ENCODE data around the gene FAM217A.

- TF ChIP-seq, protein P1, sequence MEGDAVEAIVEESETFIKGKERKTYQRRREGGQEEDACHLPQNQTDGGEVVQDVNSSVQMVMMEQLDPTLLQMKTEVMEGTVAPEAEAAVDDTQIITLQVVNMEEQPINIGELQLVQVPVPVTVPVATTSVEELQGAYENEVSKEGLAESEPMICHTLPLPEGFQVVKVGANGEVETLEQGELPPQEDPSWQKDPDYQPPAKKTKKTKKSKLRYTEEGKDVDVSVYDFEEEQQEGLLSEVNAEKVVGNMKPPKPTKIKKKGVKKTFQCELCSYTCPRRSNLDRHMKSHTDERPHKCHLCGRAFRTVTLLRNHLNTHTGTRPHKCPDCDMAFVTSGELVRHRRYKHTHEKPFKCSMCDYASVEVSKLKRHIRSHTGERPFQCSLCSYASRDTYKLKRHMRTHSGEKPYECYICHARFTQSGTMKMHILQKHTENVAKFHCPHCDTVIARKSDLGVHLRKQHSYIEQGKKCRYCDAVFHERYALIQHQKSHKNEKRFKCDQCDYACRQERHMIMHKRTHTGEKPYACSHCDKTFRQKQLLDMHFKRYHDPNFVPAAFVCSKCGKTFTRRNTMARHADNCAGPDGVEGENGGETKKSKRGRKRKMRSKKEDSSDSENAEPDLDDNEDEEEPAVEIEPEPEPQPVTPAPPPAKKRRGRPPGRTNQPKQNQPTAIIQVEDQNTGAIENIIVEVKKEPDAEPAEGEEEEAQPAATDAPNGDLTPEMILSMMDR (IDR thresholded peaks at IDR 0.05) = no peak
- no peak for TF ChIP-seq EP300 (IDR thresholded peaks at IDR 0.05)
These were observed at the start of gene FAM217A for GRCh38 chr6:4078691-4079471.

Data from stomach (tissue), 4 donors.